Stimulated activated CD4-positive, alpha-beta T cell treated with anti-CD3 and anti-CD28 coated beads, TNF-alpha, amount 100 ng/mL, for 1 hour (primary cell): ENCODE measurements around the gene HUWE1.
A peak's percentile ranks its signal among the peaks of the same experiment; 100 is the strongest.
"Not testable (repeated sequence)": the region's sequence is repeated elsewhere in the genome, so short reads cannot be mapped to it uniquely, and the experiment has no call there.

Experiments used
- DNase-seq, 3 donors: peaks; one replicate each; pipeline ENCODE4 v3.0.0-alpha.2; 2020; ENCODE audit warnings: low read depth in 3 of 3, low spot score in 1 of 3

The HUWE1 gene, protein sequence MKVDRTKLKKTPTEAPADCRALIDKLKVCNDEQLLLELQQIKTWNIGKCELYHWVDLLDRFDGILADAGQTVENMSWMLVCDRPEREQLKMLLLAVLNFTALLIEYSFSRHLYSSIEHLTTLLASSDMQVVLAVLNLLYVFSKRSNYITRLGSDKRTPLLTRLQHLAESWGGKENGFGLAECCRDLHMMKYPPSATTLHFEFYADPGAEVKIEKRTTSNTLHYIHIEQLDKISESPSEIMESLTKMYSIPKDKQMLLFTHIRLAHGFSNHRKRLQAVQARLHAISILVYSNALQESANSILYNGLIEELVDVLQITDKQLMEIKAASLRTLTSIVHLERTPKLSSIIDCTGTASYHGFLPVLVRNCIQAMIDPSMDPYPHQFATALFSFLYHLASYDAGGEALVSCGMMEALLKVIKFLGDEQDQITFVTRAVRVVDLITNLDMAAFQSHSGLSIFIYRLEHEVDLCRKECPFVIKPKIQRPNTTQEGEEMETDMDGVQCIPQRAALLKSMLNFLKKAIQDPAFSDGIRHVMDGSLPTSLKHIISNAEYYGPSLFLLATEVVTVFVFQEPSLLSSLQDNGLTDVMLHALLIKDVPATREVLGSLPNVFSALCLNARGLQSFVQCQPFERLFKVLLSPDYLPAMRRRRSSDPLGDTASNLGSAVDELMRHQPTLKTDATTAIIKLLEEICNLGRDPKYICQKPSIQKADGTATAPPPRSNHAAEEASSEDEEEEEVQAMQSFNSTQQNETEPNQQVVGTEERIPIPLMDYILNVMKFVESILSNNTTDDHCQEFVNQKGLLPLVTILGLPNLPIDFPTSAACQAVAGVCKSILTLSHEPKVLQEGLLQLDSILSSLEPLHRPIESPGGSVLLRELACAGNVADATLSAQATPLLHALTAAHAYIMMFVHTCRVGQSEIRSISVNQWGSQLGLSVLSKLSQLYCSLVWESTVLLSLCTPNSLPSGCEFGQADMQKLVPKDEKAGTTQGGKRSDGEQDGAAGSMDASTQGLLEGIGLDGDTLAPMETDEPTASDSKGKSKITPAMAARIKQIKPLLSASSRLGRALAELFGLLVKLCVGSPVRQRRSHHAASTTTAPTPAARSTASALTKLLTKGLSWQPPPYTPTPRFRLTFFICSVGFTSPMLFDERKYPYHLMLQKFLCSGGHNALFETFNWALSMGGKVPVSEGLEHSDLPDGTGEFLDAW (N-terminal part only)

DNA sequence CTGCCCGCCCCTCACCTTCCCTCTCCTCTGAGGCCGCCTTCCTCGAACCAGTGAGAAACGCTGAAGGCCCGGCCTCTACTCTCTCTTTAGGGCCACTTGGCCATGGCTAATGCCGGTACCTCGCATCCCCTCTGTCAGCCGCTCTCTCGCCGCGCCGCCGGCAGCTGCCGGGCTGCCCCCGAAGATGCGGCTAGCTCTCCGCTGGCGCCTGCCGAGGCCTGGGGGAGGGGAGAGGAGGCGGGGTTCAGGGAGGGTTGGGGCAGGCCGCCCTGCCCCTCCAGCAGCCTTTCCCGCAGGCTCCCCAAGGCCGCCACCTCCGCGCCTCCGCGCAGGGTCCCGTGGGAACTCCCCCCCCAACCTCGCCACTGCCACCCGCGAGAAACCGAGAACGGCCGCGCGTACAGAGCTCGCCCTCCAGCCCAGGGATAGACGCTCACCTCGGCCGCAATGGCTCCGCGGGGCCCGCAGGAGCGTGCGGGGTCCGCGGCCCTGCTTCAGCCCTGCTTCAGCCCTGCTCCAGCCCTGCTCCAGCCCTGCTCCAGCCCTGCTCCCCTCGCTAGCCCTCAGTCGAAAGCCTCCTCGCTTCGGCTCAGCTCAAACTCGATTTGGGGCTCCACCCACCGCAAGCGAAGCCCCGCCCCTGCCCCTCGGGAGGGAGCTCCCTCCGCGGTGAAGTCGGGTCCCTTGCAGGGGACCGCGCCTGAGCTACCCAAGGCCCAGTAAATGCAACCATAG, at the start of gene HUWE1:
Gene HUWE1, minus strand, starts transcription at position 569 of the 735 bp plus-strand sequence. CDS start 32,612 bp downstream, outside the sequence.
- peak; percentile 49 to 75 (median 63) for DNase-seq

DNA sequence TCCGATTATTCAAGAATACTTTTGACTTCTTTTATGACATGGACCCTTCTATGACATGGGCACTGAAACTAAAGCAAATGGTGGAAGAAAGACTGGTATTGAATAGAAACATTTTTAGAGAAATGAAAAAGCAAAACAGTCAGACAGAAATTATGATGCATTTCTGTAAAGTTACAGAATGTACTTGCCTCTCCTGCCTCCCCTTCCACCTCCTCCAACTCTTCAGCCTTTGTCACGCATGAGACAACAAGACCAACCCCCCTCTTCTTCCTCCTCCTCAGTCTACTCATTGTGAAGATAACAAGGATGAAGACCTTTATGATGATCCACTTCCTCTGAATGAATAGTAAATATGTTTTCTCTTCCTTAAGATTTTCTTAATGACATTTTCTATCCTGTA, 46.3 kb upstream of the HUWE1 start:
- DNase-seq, result no peak

DNA sequence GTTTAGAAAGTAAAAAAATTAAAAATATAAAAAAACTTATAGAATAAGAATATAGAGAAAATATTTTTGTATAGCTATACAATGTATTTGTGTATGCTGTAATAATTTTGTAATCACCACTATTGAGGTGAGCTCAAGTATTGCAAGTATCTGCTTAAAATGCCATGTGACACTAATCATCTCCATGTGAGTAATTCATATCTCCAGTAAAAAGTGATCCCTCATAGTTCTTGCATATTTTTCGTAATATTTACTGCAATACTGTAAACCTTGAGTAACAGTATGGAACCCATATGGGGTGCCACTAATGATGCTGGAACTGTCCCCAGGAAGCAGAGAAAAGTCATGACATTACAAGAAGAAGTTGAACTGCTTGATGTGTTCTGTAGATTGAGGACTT, 43.2 kb upstream of the HUWE1 start:
- no peak for DNase-seq

DNA sequence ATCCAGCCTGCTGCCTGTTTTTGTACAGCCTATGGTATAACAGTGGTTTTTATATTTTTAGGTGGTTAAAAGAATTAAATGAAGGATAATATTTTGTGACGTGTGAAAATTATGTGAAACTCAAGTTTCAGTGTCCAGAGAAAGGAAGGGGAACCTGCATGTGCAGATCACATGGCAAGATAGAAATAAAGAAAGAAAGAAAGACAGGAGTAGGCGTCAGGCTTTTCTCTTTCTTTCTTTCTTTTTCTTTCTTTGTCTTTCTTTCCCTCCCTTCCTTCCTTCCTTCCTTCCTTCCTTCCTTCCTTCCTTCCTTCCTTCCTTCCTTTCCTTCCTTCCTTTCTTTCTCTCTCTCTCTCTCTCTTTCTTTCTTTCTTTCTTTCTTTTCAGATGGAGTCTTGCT, 42.0 kb upstream of the HUWE1 start:
- DNase-seq, result no peak

DNA sequence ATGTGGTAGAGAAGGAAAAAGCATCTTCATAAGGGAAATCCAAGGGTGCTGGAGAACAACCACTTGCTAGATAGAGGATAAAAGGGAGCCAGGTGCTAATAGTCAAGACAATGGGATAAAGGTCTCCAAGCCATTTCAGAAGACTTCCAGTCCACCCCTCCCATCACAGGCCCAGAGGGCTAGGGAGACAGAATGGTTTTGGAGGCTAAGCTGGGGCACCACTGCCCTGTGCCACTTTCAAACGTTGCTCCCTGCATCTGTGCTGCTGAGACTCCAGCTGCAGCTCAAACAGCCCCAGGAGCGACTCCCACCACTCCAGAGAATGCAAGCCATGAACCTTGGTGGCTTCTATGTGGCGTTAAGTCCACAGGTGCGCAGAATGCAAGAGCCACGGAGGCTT, 38.4 kb upstream of the HUWE1 start:
- no peak for DNase-seq

DNA sequence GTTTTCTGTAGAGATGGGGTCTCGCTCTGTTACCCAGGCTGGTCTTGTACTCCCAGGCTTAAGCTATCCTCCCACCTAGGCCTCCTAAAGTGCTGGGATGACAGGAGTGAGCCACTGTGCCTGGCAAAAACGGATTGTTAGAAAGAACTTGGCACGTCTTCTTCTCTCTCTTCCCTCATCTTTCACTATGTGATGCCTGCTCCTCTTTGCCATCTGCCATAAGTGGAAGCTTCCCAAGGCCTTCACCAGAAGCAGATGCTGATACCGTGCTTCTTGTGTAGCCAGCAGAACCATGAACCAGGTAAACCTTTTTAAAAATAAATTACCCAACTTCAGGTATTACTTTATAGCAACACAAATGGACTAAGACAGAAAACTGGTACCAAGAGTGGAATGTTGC, 36.9 kb upstream of the HUWE1 start:
- DNase-seq, result no peak

DNA sequence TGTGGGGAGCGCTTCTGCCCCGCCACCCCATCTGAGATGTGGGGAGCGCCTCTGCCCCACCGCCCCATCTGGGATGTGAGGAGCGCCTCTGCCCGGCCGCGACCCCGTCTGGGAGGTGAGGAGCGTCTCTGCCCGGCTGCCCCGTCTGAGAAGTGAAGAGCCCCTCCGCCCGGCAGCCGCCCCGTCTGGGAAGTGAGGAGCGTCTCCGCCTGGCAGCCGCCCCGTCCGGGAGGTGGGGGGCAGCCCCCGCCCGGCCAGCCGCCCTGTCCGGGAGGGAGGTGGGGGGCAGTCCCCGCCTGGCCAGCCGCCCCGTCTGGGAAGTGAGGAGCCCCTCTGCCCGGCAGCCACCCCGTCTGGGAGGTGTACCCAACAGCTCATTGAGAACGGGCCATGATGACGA, 35.1 kb upstream of the HUWE1 start:
- DNase-seq, result not testable (repeated sequence)

DNA sequence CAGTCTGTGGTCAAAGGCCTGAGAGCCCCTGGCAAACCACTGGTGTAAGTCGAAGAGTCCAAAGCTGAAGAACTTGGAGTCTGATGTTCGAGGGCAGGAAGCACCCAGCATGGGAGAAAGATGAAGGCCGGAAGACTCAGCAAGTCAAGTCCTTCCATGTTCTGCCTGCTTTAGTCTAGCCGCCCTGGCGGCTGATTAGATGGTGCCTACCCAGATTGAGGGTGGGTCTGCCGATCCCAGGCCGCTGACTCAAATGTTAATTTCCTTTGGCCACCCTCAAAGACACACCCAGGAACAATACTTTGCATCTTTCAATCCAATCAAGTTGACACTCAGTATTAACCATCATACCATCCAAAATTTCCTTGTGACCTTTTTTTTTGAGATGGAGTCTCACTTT, 33.1 kb upstream of the HUWE1 start:
- not testable (repeated sequence) for DNase-seq

DNA sequence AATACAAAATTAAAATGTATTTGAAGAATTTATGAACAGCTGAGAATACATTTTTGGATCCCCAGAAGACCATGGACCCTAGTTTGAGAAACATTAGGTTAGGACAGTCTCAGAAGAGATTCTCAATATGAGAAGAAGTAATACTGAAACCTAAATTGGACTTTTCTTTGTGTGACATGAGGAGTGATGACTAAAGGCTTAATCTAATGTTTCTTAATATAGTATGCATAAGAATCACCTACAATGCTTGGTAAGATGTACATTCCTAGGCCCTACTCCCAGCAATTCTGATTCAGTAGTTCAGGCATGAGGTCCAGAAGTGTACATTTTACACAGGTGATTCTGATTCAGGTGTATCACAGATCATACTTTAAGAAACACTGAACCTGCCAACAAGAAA, 31.6 kb upstream of the HUWE1 start:
- DNase-seq, result no peak

DNA sequence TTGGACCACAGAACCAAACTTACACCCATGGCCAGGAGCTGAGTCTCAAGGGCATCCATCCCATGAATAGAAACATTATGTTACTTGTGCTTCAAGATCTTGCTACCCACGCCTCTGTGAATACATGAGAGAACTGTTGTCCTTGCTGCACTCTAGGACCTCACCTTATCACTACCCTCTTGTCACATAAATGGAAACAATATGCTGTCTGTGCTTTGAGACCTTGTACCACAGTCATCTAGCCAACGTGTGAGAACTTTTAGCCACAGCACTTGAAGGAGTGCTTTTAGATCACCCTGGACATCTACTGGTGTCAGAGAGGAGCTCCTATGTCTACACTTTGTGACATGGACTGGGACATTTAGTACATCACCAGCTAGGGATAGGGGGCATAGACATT, 30.7 kb upstream of the HUWE1 start:
- DNase-seq, result no peak

DNA sequence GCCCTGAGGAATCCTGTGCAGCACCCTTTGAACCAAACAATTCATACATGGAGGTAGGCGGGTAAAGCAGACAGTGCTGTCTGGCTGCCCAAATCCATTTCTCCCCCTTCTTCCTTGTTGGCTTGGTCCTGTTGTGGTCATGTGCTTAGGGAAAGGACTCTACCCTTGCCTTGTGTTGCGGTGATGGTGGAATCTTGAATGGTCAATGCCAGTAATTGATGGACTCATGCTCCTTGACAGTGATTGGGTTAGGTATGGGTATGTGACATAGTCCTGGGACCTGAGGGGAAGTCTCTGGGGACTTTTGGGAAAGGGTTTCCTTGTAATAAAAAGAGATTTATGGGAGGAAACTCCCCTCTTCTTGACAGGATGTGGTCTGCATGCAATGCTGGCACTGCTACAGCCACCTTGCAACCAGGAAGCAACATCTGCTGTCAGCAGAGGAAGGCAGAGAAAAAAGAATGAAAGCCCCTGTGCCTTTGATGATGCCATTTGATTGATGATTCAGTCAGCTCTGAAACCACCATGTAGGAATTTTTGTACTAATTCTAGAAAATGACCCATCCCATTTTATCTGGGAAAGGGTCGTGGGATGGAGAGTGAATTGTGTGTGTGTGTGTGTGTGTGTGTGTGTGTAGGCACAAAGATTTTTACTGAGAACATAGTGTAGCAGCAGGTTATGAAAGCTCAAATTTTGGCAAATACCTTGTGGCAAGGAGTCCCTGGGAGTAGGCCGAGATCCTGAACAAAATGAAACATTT, 30.0 kb upstream of the HUWE1 start:
- no peak for DNase-seq

DNA sequence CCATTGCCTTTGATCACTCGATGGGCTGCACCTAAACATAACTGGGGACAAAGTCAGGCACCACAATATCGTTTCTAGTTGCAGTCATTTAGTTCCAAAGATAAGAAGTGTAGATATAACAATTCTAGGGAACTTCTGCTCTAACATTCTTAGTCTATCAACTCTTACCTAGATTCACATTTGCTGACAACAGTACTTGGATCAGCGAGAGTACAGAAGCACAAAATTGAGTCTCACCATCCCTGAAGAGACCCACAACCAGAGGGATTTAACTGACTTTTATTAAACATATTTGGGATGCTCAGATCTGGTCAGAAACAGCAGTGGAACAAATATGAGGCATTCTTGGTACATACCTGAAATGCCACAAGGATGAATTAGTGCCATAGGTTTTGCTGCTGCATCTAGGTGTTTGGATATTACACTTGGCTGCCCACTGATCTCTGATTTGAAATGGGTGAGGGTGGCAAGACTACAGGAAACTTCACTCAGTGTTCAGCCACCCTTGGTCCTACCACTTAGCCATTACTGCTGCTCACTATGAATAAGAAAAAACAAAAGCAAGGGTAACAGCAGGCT, 28.9 kb upstream of the HUWE1 start:
- no peak for DNase-seq

DNA sequence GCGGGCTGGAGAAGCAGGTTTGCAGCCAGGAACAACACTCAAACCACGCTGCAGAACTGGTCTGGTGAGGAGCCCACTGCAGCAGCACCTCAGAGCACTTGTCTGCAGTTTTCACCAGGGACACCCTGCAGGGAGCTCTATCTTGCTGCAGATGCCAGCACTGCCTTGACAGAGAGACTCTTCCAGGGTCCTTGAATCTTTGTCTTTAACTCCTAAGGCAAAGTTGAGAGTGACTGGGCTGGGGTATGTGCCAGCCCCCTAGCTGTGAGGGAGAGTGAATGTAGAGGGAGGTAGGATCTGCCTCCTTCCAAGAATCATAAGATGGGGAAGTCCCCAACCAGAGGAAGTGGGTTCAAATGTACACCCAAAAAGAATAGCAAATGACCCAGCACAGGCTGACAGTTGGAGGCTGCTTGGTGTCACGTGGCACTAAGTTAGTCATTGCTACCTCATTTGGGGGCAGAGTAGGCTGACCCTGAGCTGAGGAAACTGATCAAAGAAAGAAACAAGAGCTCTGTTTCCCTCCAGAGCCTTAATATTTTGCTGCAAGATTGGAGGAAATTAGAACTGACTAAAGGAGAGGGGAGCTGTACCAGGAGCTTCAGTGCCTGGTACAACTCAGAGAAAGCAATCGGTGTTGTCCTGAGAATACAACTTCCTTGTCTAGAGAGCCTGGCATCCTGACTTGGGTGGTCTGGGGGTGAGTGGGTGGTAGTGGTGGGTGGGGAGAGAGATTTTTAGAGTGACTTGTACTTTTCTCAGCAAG, 28.2 kb upstream of the HUWE1 start:
- peak in 1 of 3 donors; percentile 29 for DNase-seq

DNA sequence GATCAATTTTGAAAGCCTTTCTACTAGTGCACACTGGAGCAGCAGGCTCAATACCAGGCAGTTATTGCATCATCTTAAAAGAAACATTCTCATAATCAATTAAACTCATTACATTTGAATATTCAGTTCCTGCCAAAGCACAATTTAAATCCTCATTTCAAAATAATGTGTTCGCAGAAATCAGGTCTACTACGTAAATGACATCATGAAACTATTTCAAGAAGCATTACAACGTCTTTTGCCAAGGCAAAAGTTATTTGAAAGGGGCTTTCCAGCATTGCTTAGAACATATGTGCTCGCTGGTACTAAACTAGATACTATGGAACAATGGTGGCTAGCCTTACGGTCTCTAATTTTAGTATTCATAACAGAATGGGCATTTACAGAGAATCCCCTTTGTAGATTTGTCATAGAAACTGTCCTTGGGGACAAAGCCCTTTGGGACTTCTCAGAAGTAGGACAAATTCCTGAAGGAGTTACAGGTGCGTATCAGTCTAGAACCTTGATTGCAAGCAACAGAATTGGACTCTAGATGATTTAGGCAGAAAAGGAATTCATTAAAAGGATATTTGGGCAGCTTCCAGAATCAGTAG, 27.6 kb upstream of the HUWE1 start:
- DNase-seq, result no peak

DNA sequence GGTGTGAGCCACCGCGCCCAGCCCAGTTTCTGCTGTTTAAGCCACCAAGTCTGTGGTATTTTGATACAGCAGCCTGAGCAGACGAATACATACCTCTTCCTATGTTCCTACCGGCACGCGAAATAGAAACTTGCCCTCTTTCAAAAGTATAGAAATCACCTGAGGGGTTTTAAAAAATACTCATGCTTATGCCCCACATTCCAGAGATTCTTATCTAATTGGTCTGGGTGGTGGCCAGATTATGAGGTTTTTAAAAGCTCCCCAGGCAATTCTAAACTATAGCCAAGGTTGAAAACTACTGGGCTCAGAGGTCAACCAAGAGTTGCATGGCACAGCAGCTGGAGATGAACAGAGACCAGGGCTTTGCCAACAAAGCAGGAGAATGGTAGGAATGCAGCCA, 24.9 kb upstream of the HUWE1 start:
- no peak for DNase-seq

DNA sequence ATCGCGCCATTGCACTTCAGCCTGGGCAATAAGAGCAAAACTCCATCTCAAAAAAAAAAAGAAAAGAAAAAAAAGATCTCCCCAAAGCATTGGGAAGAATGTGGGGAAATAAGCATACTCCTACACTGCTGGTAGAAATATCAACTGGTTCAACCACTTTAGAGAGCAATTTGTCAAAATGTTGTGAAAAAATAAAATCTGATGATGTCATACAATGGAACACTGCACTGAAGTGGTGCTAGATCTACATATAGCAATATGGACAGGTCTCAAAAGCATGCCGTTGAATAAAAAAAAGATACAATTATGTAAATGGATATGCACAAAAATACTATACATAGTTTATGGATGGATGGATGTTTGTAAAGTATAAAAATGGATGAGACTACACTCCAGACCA, 18.3 kb upstream of the HUWE1 start:
- no peak for DNase-seq

DNA sequence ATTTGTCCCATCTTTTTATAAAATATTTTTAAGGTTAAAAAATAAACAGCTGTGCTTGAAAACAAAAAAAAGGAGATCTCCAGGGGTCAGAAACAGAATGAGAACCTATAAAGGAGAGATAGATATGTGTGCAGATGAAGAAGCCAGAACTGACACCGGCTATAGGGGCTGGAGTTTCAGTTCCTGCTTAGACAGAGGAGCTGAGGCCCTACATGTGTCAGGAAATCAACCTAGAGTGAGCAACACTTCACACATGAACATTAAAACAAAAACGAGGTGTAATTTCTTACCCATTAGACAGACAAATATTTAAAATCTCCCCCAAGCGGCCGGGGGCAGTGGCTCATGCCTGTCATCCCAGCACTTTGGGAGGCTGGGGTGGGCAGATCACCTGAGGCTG, 17.8 kb upstream of the HUWE1 start:
- no peak for DNase-seq

DNA sequence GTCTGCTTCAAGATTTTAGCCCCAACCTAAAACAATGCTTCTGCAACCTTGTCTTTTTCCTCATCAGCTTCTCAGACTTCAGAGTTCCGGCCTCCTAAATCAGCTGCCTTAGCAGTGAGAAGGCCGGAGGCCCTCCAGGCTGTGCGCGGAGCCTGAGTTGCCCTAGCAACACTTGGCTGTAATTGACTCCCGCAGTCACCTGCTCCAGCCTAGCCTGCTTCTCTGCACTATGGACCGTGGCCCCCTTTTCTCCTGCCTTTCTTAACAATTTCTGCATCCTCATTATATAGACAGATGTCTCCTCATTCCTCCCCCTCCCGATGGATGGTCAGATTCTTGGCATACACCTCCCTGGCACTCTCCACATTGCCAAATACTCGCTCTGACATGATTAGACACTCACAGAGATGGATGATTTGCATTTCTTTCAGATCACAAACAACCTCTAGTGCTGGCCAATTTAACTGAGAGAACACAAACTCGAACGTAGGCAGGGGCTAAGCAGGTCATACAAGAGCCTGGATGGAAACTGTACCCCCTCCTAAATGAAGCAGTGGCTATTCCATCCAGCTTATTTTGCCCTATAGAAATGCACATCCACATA, 9.5 kb upstream of the HUWE1 start:
- DNase-seq, result no peak
